Osteocyte (in vitro differentiated cells): ENCODE data around the gene RASGEF1C. TPM values are rescaled to one million over a fixed set of nuclear protein-coding genes. Genes with fewer than 3 reads are reported as not detected.

ENCODE experiments used
- DNase-seq: peaks from one replicate; pipeline ENCODE4 v3.0.0; 2021; ENCODE audit warnings: mixed read lengths; ENCODE audit not compliant: unreplicated experiment; ENCODE audit errors: extremely low spot score
- H3K27ac Mint-ChIP-seq: one replicate; pipeline ENCODE4 v1.8.0; 2021; ENCODE audit warnings: mild to moderate bottlenecking, mixed read lengths; ENCODE audit not compliant: unreplicated experiment
- H3K27me3 Mint-ChIP-seq: one replicate; pipeline ENCODE4 v1.8.0; 2021; ENCODE audit warnings: mixed read lengths; ENCODE audit not compliant: unreplicated experiment
- H3K36me3 Mint-ChIP-seq: one replicate; pipeline ENCODE4 v1.8.0; 2021; ENCODE audit warnings: mixed read lengths; ENCODE audit not compliant: unreplicated experiment
- H3K4me1 Mint-ChIP-seq: one replicate; pipeline ENCODE4 v1.8.0; 2021; ENCODE audit warnings: mixed read lengths; ENCODE audit not compliant: unreplicated experiment
- H3K4me3 Mint-ChIP-seq: one replicate; pipeline ENCODE4 v1.8.0; 2021; ENCODE audit warnings: mild to moderate bottlenecking, moderate library complexity, mixed read lengths; ENCODE audit not compliant: unreplicated experiment
- H3K9me3 Mint-ChIP-seq: one replicate; pipeline ENCODE4 v1.8.0; 2021; ENCODE audit warnings: mixed read lengths; ENCODE audit not compliant: unreplicated experiment
- CTCF ChIP-seq: fragments of 200-600 bp; sonication (generic); IDR thresholded peaks from 2 replicates; pipeline ENCODE4 v1.5.0; 2021; ENCODE audit warnings: antibody characterized with exemption, mild to moderate bottlenecking, moderate library complexity
- total RNA-seq: library from RNA; stranded (reverse); gene quantifications from 2 replicates; pipeline ENCODE4 v1.2.1, GENCODE V29; 2021

RASGEF1C gene
- total RNA-seq, 1 donor from 2014 or later: not detected

- Mint-ChIP-seq H3K36me3 (no peaks in the 10 kb centered on the region), H3K27ac (no peak overlapping the region), H3K9me3 (no peaks in the 10 kb centered on the region), H3K4me1 (no peaks in the 10 kb centered on the region), H3K27me3 (no peaks in the 10 kb centered on the region), H3K4me3 (no peak overlapping the region)
- no peak for TF ChIP-seq CTCF
- DNase-seq: no peak
Measured at GRCh38 chr5:180114304-180115003, 94.6 kb downstream of the RASGEF1C start.

- TF ChIP-seq CTCF: no peak
- no peaks in the 10 kb centered on the region for H3K4me1 Mint-ChIP-seq
- H3K36me3 Mint-ChIP-seq: no peaks in the 10 kb centered on the region
- peak; percentile 75 for DNase-seq
- no peak overlapping the region for H3K4me3 Mint-ChIP-seq
- no peak overlapping the region for H3K27ac Mint-ChIP-seq
- no peaks in the 10 kb centered on the region for H3K27me3 Mint-ChIP-seq
- no peaks in the 10 kb centered on the region for H3K9me3 Mint-ChIP-seq
Measured at GRCh38 chr5:180113660-180114303, 95.2 kb downstream of the RASGEF1C start.

- Mint-ChIP-seq H3K27me3 (no peaks in the 10 kb centered on the region), H3K27ac (no peak overlapping the region), H3K36me3 (no peaks in the 10 kb centered on the region), H3K9me3 (peaks cover 4% of the 10 kb centered on the region), H3K4me3 (no peak overlapping the region), H3K4me1 (no peaks in the 10 kb centered on the region)
- DNase-seq: peak; percentile 75
- TF ChIP-seq CTCF: no peak
Measured at GRCh38 chr5:180112181-180112861, 96.7 kb downstream of the RASGEF1C start.

- H3K27ac Mint-ChIP-seq: no peak overlapping the region
- peak; percentile 80 for DNase-seq
- no peak overlapping the region for H3K4me3 Mint-ChIP-seq
- H3K9me3 Mint-ChIP-seq: peaks cover 11% of the 10 kb centered on the region
- H3K4me1 Mint-ChIP-seq: no peaks in the 10 kb centered on the region
- no peak for TF ChIP-seq CTCF
- no peaks in the 10 kb centered on the region for H3K27me3 Mint-ChIP-seq
- no peaks in the 10 kb centered on the region for H3K36me3 Mint-ChIP-seq
Measured at GRCh38 chr5:180111273-180112002, 97.6 kb downstream of the RASGEF1C start.
